Superior temporal gyrus (tissue), 1 donor: ENCODE data around the gene SUB1.

Experiments used
- DNase-seq: peaks from one replicate; pipeline ENCODE4 v3.0.0-alpha.2; 2016; ENCODE audit errors: extremely low spot score

The SUB1 gene

DNA sequence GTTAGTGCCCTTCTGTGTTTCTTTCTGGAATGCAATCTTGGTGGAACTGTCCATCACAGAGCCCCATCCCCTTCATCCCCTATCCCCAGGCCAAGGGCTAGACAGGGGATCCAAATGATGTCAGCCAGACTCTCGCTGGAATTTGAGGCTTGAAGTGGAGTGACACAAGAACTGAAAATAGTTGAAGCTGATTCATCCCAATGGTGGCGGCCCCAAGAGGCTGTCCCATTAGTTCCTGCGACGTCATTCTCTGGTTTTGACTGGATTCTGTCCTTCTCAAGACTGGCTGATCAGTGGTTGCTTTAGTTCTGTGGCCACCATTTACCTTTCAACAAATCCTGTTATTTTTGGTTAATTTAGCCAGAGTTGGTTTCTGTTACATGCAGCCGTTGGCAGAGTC is 59.9 kb downstream of the SUB1 start:
- DNase-seq = no peak

DNA sequence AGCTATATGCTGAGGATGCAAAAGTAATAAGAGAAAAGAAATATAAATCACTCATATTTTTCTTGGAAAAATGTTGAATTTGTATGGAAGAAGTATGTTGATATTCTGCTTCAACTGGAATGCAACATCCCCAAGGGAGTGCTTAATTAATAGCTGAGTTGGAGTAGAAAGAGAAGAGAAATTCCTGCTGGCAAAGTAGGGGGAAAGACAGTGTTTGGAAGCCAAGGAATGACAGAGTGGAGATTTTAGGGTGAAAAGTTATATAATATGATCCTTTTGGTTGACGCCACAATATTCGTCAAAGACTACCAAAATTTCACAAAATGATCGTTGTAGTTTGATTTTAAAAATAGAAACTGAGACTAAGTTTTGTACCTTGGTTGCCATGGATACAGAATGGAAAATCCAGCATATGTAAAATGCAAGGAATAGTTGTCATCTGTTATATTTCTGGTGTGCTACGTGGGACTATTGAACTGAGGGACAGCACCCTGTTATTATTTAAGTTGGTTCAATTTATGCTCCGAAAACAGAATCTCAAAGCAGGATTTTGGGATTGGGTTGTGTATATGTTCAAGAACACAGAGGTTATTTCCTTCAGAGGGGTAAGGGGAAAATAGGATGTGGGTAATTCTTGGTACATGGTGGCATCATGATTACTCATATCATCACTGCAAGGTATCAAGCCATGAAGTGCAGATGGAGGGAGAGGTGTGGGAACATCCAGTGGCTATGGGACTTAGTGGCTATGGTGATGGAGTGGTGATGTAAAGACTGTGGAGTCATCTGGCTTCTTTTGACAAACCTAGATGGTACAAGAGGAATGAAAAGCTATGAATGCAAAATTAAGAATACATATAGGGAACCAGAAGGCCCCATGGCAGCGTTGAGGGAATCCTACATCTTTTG is 61.0 kb downstream of the SUB1 start:
- peak; percentile 39 for DNase-seq

GRCh38 chr5:32651088-32651487 is 65.7 kb downstream of the SUB1 start:
- no peak for DNase-seq

GRCh38 chr5:32651638-32652037 is 66.3 kb downstream of the SUB1 start:
- DNase-seq = no peak
